IPS-18c (cell line): ENCODE measurements around the gene DLG2.

Experiments used
- H3K4me3 ChIP-seq: 2 replicates; pipeline ENCODE4 v1.7.0; 2013; ENCODE audit warnings: low read depth, mild to moderate bottlenecking, low read length, moderate library complexity; ENCODE audit not compliant: insufficient read depth
- H3K9me3 ChIP-seq: one replicate; pipeline ENCODE4 v1.6.1; 2013; ENCODE audit warnings: mild to moderate bottlenecking, low read length, moderate library complexity; ENCODE audit not compliant: control insufficient read depth, insufficient read depth

DLG2 gene

DNA sequence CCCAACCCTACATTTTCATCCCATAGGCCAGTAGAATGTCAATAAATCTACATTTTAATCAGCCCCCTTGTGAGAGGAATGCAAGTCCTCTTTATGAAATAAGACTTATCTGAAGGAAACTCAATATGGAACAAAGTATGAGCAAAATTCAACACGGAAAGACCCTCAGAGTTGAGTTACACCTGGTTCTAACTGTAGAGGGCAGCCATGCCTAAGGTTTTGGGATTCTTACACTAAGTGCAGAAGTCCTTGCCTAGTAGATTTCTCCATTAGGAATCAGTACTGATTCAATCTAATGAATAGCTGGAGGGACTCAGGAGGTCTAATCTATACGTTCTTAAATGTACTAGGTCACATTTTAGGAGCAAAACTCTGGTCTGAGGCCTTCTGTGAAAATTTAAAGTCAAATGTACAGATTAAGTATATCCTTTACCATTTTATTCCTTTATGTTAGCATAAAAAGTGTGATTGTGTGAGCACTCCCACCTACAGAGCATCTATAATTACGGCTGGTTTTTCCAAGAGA lies 904.5 kb downstream of the DLG2 start:
- Histone ChIP-seq H3K9me3 (no peaks in the 10 kb centered on the region), H3K4me3 (no peak overlapping the region)

DNA sequence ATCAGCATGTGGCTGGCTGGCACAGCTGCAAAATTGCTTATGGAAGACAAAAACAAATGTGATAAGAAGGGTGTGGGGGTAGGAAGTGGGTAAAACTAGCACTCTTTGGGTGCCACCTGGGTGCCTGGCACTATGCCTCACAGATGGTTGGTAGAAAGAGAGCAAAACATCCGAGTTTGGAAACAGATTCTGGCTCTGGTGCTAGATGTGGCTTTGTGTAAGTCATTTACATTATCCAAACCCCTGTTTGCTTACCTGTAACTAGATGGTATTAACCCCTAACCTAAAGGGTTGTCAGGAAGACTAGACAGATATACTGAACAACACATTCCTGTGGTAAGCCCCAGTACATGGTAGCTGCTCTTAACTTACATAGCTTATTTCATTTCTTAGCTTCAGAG lies 905.6 kb downstream of the DLG2 start:
- Histone ChIP-seq H3K4me3 (no peak overlapping the region), H3K9me3 (no peaks in the 10 kb centered on the region)

DNA sequence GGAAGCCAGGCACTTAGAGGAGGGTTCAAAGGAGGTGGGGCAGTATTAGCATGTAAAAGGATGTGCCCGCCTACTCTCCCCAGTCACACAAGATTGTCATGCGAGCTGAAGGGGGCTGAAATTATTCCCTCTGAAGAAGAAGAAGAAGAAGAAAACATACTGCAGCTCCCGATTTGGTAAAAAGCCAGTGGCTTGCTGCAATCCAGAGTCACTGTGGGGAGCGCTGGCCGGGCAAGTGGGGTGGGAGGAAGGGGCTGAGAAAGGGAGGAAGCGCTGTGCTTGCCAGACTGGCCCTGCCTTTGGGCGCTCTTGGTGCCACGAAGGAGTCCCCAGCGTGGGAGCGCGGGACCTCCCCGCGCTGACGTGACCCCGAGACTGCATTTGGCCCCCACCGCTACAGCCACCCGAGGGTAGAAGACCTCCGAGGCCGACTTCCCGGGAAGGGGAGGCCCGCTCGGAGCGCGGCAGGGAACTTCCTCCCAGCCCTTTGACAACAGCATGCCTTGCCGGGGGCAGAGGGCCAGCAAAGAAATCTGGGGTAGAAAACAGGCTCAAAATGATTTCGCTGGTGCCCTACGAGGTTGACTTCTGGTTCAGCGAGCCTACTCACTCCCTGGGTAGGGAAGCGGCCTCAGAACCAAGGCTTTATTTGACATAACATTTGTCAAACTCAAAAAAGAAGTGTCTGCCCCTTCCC lies 906.3 kb downstream of the DLG2 start:
- H3K4me3 ChIP-seq, result peak overlapping the region; percentile 65; the same call in 1 of the 2 replicates
- no peaks in the 10 kb centered on the region for H3K9me3 ChIP-seq

DNA sequence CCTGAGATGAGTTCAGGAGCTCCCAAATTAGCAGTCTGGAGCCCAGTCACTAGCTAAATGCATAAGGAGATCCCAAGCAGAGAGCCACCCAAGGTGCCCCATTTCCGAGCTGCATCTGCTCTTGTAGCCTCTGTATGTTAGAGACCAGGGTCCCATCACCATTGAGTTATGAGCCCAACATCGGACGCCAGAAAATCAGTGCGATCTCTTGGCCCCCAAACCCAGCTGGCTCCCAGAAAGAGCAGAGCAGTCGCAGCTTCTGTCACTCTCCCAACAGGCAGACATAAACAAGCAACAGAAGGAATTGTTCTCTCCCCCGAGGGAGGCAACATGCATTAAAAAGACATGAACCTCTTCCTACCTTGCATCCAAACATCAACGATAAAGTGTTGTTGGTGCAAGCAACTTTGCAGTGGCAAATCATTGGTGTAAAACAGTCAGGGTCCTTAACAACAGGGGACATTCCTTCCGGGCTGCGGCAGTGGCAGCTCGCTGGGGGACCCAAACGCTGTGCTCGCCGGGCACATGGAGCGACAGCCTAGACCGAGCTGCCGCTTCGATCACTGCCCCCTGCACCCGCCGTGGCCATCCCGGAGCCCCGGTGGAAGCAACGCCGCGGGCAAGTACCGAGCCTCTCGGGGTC lies 907.1 kb downstream of the DLG2 start:
- Histone ChIP-seq H3K4me3 (peak overlapping the region; percentile 65), H3K9me3 (no peaks in the 10 kb centered on the region)

DNA sequence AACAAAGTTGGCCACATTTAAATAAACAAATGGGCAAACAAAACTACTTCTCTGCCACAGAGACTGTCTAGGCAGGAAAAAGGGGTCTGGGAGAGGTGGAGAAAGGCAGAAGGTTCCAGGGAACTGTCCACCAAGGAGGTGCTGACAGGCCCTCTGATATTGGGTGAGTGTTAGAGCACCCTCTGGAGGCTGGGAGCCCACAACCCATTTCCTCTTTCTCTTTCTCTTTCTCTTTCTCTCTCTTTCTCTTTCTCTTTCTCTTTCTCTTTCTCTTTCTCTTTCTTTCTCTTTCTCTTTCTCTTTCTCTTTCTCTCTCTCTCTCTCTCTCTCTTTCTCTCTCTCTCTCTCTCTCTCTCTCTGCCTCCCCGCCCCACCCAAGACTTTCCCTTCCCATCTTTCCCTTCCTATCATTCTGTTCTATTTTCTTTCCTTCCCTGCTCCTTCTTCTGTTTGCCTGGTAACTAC lies 912.8 kb downstream of the DLG2 start:
- Histone ChIP-seq H3K9me3 (no peaks in the 10 kb centered on the region), H3K4me3 (no peak overlapping the region)

DNA sequence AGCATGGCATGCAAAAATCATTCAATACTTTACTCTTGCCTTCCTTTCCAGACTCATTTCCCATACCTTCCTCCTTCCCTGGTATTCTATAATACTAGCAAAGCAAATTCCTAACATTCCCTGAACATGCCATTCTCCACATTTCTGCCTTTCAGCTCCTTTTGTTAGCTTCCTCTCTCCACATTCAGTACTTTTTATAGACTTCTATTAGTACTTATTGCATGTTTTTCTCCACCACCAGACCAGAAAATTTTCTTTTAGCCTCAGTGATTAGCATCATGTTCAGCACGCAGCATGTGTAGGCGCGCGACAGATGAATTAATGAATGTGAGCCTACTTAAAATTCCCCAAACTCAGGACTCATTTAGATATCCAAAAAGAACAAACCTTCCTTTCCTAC lies 935.3 kb downstream of the DLG2 start:
- H3K9me3 ChIP-seq, result no peaks in the 10 kb centered on the region
- H3K4me3 ChIP-seq, result no peak overlapping the region

DNA sequence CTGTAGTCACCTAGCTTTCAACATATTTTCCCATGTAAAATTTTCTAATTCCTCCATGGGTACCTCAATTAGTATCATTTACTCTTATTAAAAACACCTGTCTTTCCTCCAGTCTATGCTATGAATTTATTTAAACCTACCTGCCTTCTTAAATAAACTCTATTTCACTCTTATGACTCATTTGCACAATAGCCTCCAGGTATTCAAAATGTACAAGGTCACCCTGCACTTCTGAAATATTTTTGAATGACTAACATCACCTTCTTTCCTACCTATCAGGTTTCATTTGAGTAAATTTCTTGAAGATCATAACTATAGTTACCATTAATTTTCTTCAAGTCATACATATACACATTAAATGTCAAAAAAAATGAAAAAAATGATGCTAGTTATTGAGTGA lies 939.7 kb downstream of the DLG2 start:
- Histone ChIP-seq H3K9me3 (no peaks in the 10 kb centered on the region), H3K4me3 (no peak overlapping the region)

DNA sequence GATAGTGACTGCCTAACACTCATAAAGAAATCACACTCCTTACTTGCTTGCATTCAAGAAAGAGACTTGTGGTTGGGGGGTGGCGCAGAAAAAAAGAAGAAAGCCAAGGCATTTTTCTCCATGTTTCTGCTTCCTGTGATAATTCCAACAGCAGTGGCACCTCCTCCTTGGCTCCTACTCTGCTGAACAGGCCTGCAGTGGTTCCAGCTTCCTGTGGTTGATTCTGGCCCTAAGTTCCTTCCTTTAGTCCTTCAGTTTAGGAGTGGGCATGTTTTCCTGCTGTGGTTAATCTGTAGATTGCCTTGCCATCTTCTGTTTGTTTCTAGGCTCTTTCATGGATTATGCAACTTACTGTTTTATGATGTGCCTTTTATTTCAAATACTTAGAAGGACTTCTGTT lies 940.4 kb downstream of the DLG2 start:
- no peaks in the 10 kb centered on the region for H3K9me3 ChIP-seq
- H3K4me3 ChIP-seq, result no peak overlapping the region

DNA sequence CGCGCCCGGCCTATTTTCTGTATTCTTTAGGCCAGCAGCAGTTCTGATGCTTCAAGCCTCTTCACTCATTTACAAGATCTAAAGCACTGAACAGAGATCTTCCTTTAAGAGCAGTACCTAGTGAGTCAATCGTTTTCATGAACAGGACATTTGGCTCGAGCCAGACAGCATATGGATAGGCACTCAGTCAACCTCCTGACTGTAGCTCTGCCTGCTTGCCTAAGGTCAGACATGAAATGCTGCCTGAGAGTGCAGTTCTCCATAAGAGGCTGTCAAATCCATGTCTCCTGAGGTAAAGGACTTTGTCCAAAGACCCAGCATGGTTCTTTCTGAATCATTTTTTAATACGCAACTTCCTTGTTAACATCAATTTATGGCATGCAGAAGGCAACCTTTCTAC lies 941.2 kb downstream of the DLG2 start:
- H3K9me3 ChIP-seq, result no peaks in the 10 kb centered on the region
- no peak overlapping the region for H3K4me3 ChIP-seq

DNA sequence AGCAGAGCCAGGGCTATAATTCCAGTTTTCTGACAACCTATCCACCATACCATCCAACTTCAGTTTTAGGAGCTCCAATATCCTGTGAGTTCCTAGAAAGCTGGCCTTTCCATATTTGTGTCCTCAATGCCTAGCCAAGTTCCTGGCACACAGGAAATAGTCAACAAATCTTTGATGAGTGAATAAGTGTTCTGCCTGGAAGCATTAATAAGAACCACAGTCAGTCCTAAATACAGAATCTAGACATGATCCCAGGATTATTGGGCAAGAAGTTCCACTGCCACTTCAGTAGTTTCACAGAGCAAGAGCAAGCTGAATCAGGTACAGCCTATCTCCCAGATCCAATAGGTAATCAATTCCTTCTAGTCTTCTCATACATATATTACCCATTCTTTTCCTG lies 942.0 kb downstream of the DLG2 start:
- Histone ChIP-seq H3K4me3 (no peak overlapping the region), H3K9me3 (no peaks in the 10 kb centered on the region)

DNA sequence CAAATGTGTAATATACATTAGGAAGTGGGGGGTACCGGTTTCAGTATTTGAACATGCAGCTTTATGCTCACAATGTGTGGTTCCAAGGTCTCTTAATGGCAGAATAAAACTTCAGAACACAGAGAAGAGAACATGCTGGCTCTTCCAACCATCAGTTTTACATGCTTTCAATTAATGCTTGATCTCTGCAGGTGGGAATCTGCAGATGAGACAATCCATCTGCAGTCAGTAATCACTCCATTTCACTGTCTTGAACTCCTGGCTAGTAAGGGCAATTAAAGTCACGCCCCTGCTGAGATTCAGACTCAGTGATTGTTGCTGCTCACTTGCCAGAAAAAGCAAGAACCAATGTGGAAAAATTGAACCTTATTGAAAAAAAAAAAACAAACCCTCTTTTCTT lies 945.7 kb downstream of the DLG2 start:
- H3K4me3 ChIP-seq, result no peak overlapping the region
- no peaks in the 10 kb centered on the region for H3K9me3 ChIP-seq

DNA sequence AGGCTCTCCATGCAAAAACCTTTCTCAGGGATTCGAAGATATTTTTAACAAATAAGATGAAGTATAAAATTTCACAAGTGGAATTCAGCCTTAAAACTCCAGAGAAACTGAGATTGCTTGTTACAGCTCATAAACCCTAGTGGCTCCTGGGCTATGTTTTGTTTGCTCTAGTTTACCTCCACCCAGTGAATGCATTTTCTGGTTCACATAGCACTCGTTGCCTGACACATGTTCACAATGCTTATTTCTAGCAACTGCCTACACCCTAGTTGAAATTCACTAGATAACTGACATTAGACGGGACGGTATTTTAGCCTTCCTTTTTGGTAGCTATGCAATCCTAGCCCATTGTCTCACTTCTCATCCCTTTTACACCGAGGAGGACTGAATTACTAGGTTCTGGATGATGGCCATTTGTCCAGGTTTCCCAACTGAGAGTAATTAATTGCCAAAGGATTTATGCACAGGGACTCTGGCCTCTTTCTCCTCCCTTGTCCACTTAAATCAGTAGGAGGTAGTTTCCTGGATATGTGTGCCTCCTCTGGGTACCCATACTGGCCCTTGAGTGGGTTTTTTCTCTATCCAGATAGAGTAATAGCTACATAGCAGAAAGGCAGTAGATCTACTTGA lies 951.6 kb downstream of the DLG2 start:
- Histone ChIP-seq H3K9me3 (no peaks in the 10 kb centered on the region), H3K4me3 (no peak overlapping the region)

DNA sequence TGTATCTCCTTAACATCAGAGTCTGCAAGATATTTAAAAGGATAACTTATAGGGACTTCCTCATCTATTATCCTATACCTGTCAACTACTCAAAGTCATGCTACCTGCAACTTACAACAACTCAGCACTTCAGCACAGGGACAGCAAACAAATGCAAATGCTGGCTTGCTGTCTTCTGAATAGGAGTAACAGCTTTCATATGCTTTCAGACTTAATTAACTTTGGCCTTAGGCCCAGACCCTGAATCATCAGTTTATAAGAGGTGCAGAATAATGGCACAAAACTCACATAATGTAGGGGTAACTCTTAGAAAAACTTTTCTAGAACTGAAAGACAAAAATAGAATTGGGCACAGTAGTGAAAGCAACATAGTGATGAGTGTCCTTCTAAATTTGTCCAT lies 953.4 kb downstream of the DLG2 start:
- H3K9me3 ChIP-seq, result no peaks in the 10 kb centered on the region
- H3K4me3 ChIP-seq, result no peak overlapping the region

DNA sequence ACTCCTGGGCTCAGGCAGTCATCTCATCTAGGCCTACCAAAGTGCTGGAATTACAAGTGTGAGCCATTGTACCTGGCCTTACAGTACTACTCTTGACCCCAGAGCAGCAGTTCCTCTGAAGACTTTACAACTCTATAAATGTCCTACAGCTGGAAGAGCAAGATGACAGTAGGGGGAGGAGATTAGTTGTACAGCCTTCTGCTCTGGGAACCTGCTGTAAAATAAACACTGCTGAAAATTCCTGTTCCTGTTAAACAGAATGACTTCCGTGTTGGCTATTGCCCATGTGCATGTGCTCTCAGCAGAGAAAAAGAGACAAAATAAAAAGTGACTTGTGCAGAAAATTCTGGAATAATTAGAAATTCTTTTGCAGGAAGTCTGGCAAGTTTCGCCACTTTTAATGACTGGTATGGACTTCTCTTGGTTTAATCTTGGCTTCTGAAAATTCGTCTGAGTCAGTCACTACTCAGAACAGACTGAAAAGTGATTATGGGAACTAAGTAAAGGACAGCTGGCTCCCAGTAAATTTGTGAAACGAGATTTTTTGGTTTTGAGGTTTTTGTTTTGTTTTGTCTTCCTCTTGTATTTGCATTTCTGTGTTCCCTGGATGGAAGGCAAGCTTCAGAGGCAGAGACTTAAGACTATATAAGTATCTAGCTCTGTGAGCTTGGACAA lies 955.7 kb downstream of the DLG2 start:
- Histone ChIP-seq H3K9me3 (no peaks in the 10 kb centered on the region), H3K4me3 (no peak overlapping the region)

DNA sequence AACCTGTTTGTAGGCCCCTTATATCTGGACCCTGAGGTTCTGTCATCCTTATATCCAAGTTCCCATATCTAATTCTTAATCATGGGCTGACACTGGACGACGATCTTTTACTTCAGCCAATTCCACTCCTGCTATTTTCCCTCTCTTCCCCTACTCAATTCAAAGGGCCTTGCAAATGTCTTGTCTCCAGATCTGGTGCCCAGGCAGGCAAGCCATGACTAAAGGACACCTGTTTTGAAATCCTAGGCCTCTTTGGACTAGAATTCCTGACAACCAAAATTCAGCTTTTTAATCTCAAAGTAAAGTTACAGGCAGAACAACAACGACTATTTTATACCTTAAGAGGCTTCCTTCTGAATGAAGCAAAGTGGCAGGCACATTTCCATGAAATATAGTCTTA lies 963.4 kb downstream of the DLG2 start:
- no peak overlapping the region for H3K4me3 ChIP-seq
- no peaks in the 10 kb centered on the region for H3K9me3 ChIP-seq

DNA sequence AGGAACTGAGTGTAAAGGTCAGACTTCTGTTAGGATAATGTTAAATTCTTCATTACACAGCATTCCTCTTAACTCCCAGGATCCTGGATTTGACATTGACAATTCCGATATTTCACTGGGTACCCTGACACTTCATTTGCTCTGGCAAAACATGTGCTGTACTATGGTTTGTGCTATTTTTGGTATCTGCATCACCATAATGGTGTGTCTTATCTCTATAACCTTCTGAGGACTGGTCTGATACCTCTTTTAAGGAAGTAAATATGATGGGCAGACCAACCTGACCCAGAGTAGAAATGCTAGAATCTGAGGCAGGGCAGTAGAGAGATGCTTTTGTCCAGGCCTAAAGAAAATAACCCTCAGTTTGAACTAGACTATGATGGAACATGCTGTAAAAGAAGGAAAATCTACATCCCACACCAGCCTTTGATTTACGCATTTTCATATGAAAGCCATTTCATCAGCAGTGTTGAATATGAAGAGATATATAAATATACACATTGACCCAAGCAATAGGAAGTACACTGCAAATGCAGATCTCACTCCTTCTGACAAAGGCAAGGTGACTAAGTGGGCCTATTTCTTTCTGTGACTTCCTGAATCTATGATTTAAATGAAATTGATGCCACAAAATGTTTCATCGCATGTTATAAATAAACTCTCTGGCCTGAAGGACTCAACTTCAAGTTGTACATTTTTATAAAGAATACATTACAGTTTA lies 966.7 kb downstream of the DLG2 start:
- no peak overlapping the region for H3K4me3 ChIP-seq

DNA sequence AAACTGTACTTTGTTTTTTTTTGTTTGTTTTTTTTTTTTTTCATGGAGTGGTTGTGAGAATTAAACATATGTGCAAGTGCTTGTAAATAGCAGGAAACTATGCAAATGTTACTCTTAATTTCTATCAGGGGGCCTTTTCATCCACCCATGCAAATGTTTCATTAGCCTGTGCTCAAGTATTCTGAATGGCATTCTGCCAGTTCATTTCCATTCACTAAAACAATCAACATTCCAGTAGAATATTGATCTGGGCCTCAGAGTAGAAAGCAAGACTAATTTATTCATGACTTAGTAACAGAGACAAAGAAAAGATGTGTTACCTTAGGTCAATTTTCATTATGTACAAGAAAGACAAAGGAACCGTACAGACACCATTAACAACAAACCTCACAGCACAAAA lies 971.4 kb downstream of the DLG2 start:
- Histone ChIP-seq H3K4me3 (no peak overlapping the region), H3K9me3 (no peaks in the 10 kb centered on the region)

More for the DNA sequence above, 966.7 kb downstream of the DLG2 start:
- no peaks in the 10 kb centered on the region for H3K9me3 ChIP-seq
